Gastrocnemius medialis (tissue), 4 donors: ENCODE measurements around the gene PSKH1.

Experiments
- CTCF ChIP-seq, 5 experiments: fragments of 450-650 bp in 3 of 5; fragments of 200-600 bp in 2 of 5; sonication (generic) in 2 of 5; IDR thresholded peaks in 4 of 5; conservative IDR thresholded peaks in 1 of 5; 1 replicate in 4 of 5; 2 replicates in 1 of 5; pipeline ENCODE4 v1.5.1; 2016 to 2019; ENCODE audit warnings: antibody characterized with exemption in 5 of 5, mild to moderate bottlenecking in 3 of 5, moderate library complexity in 3 of 5
- POLR2A ChIP-seq, 2 donors: fragments of 450-650 bp; IDR thresholded peaks; one replicate each; pipeline ENCODE4 v1.6.1; 2017; ENCODE audit warnings: antibody characterized with exemption in 2 of 2, mild to moderate bottlenecking in 2 of 2, moderate library complexity in 2 of 2

- TF ChIP-seq CTCF (IDR thresholded peaks at IDR 0.05 in 4 of 5, conservative IDR thresholded peaks at IDR 0.05 in 1 of 5): no peak
- no peak for TF ChIP-seq POLR2A (IDR thresholded peaks at IDR 0.05)
These were observed 24.8 kb upstream of the PSKH1 start for GRCh38 chr16:67868290-67868689.
